Naive B cell (primary cell): ENCODE measurements around the gene DRD2. TPM values are rescaled to one million over a fixed set of nuclear protein-coding genes. Genes with fewer than 3 reads are reported as not detected.

Source experiments
- polyA plus RNA-seq, 6 donors: library from polyadenylated mRNA; unstranded; fragments of 300-500 nt; fragmentation: Illumina TruSeq; gene quantifications; one replicate each; pipeline ENCODE4 v1.2.3, GENCODE V29; 2021; ENCODE audit warnings: low read depth in 6 of 6

The DRD2 gene
- polyA plus RNA-seq, 6 donors from 2014 or later, result not detected

Other genes starting within 250 kb of the DRD2 start
- 10 to 100 TPM in 3 of 6 donors, 1 to 10 TPM in 3; 7.4 to 13.3 (median 10.5) TPM for gene TTC12, start 160.8 kb downstream of the DRD2 start, polyA plus RNA-seq
- gene ANKK1, start 87.6 kb downstream of the DRD2 start, polyA plus RNA-seq, result under 1 TPM in 2 of 6 donors, not detected in 4; 0.11 to 0.26 TPM
- gene TMPRSS5, start 230.9 kb upstream of the DRD2 start, polyA plus RNA-seq, result not detected